Measurements from ENCODE around the gene KATNAL1. TPM values are rescaled to one million over a fixed set of nuclear protein-coding genes. Genes with fewer than 3 reads are reported as not detected.

The KATNAL1 gene
- polyA plus RNA-seq, 1 donor (not counting 4 experiments of a cell fraction or from before 2014, with no cell fraction given) = 10.1 TPM

- Histone ChIP-seq H4K20me1 (ENCODE audit: control insufficient read depth, extremely low read depth, insufficient read depth, low read length) (no peaks in the 10 kb centered on the region), H2AFZ (ENCODE audit: control insufficient read depth, low read length) (no peak overlapping the region), H3K9me3 (ENCODE audit: control insufficient read depth, low read depth, low read length) (no peaks in the 10 kb centered on the region), H3K4me1 (ENCODE audit: control insufficient read depth, extremely low read depth, insufficient read depth, low read length) (no peaks in the 10 kb centered on the region), H3K9ac (ENCODE audit: control insufficient read depth, extremely low read depth, insufficient read depth, low read length) (no peak overlapping the region), H3K9me1 (ENCODE audit: control insufficient read depth, extremely low read depth, insufficient read depth, low read length) (no peaks in the 10 kb centered on the region), H3K36me3 (ENCODE audit: control insufficient read depth in 2 of 2, extremely low read depth in 1 of 2, insufficient read depth in 2 of 2, low read length in 2 of 2) (no peaks in the 10 kb centered on the region), H3K27me3 (ENCODE audit: control insufficient read depth, extremely low read depth, insufficient read depth, low read length) (no peaks in the 10 kb centered on the region), H3K4me2 (ENCODE audit: control insufficient read depth, extremely low read depth, insufficient read depth, low read depth, low read length) (no peak overlapping the region), H3K79me2 (ENCODE audit: control insufficient read depth, insufficient read depth, low read length) (no peaks in the 10 kb centered on the region), H3K27ac (ENCODE audit: control insufficient read depth, insufficient read depth, low read length) (no peak overlapping the region), H3K4me3 (ENCODE audit: control insufficient read depth in 2 of 3, extremely low read depth in 1 of 3, insufficient read depth in 2 of 3, low read depth in 1 of 3, low read length in 3 of 3) (no peak overlapping the region)
- DNase-seq (ENCODE audit: low read depth, low spot score) = no peak
- dilution Hi-C loops (cut with MboI; ENCODE audit: extremely low pct_ligation_motif_present, low sequenced_read_pairs) = no loop called here
- TF ChIP-seq EZH2 (IDR thresholded peaks at IDR 0.05; ENCODE audit: low read length) = no peak
- TF ChIP-seq, protein P1, sequence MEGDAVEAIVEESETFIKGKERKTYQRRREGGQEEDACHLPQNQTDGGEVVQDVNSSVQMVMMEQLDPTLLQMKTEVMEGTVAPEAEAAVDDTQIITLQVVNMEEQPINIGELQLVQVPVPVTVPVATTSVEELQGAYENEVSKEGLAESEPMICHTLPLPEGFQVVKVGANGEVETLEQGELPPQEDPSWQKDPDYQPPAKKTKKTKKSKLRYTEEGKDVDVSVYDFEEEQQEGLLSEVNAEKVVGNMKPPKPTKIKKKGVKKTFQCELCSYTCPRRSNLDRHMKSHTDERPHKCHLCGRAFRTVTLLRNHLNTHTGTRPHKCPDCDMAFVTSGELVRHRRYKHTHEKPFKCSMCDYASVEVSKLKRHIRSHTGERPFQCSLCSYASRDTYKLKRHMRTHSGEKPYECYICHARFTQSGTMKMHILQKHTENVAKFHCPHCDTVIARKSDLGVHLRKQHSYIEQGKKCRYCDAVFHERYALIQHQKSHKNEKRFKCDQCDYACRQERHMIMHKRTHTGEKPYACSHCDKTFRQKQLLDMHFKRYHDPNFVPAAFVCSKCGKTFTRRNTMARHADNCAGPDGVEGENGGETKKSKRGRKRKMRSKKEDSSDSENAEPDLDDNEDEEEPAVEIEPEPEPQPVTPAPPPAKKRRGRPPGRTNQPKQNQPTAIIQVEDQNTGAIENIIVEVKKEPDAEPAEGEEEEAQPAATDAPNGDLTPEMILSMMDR (optimal IDR thresholded peaks at IDR 0.05 in 1 of 3, IDR thresholded peaks at IDR 0.05 in 1 of 3, conservative IDR thresholded peaks at IDR 0.05 in 1 of 3; ENCODE audit: extremely low read depth in 1 of 3, insufficient read depth in 2 of 3, low read length in 3 of 3) = no peak
- FAIRE-seq = no peak
Measured at GRCh38 chr13:30247406-30247805, 59.9 kb downstream of the KATNAL1 start.

GRCh38 chr13:30241532-30241931, 65.8 kb downstream of the KATNAL1 start:
- FAIRE-seq (no peak), DNase-seq (ENCODE audit: low read depth, low spot score) (no peak)
- no peaks in the 10 kb centered on the region for H3K4me1 ChIP-seq (ENCODE audit: control insufficient read depth, extremely low read depth, insufficient read depth, low read length)
- no peak overlapping the region for H2AFZ ChIP-seq (ENCODE audit: control insufficient read depth, low read length)
- no peaks in the 10 kb centered on the region for H4K20me1 ChIP-seq (ENCODE audit: control insufficient read depth, extremely low read depth, insufficient read depth, low read length)
- dilution Hi-C loops (cut with MboI; ENCODE audit: extremely low pct_ligation_motif_present, low sequenced_read_pairs) = no loop called here
- no peak overlapping the region for H3K4me2 ChIP-seq (ENCODE audit: control insufficient read depth, extremely low read depth, insufficient read depth, low read depth, low read length)
- peaks cover 2% of the 10 kb centered on the region in 2 experiments for H3K36me3 ChIP-seq (ENCODE audit: control insufficient read depth in 2 of 2, extremely low read depth in 1 of 2, insufficient read depth in 2 of 2, low read length in 2 of 2)
- no peaks in the 10 kb centered on the region for H3K9me1 ChIP-seq (ENCODE audit: control insufficient read depth, extremely low read depth, insufficient read depth, low read length)
- TF ChIP-seq EZH2 (IDR thresholded peaks at IDR 0.05; ENCODE audit: low read length) = no peak
- TF ChIP-seq, protein P1 (optimal IDR thresholded peaks at IDR 0.05 in 1 of 3, IDR thresholded peaks at IDR 0.05 in 1 of 3, conservative IDR thresholded peaks at IDR 0.05 in 1 of 3; ENCODE audit: extremely low read depth in 1 of 3, insufficient read depth in 2 of 3, low read length in 3 of 3) = no peak
- H3K27ac ChIP-seq (ENCODE audit: control insufficient read depth, insufficient read depth, low read length) = no peak overlapping the region
- H3K9ac ChIP-seq (ENCODE audit: control insufficient read depth, extremely low read depth, insufficient read depth, low read length) = no peak overlapping the region
- H3K27me3 ChIP-seq (ENCODE audit: control insufficient read depth, extremely low read depth, insufficient read depth, low read length) = no peaks in the 10 kb centered on the region
- no peaks in the 10 kb centered on the region for H3K79me2 ChIP-seq (ENCODE audit: control insufficient read depth, insufficient read depth, low read length)
- H3K4me3 ChIP-seq (ENCODE audit: control insufficient read depth in 2 of 3, extremely low read depth in 1 of 3, insufficient read depth in 2 of 3, low read depth in 1 of 3, low read length in 3 of 3) = no peak overlapping the region
- no peaks in the 10 kb centered on the region for H3K9me3 ChIP-seq (ENCODE audit: control insufficient read depth, low read depth, low read length)
